BLaER1 treated with 17β-estradiol and CSF1 and Interleukin-3, amounts not matched to agents 10 nM and 100 nM (cell line): Measurements from ENCODE around the gene TRMT13.
A peak's percentile ranks its signal among the peaks of the same experiment; 100 is the strongest.

Experiments used
- H3K27ac ChIP-seq, 11 experiments: shearing (Covaris generic); formaldehyde crosslinking; 2 replicates each; pipeline ENCODE4 v1.8.1; 2022
- H3K27me3 ChIP-seq, 11 experiments: shearing (Covaris generic); formaldehyde crosslinking; 2 replicates each; pipeline ENCODE4 v1.8.1; 2022
- H3K36me3 ChIP-seq, 11 experiments: shearing (Covaris generic); formaldehyde crosslinking; 2 replicates each; pipeline ENCODE4 v1.8.1; 2022
- H3K4me1 ChIP-seq, 10 experiments: shearing (Covaris generic); formaldehyde crosslinking; 2 replicates each; pipeline ENCODE4 v1.8.1; 2022
- H3K4me2 ChIP-seq, 11 experiments: shearing (Covaris generic); formaldehyde crosslinking; 2 replicates each; pipeline ENCODE4 v1.8.1; 2022
- H3K4me3 ChIP-seq, 10 experiments: shearing (Covaris generic); formaldehyde crosslinking; 2 replicates each; pipeline ENCODE4 v1.8.1; 2022
- H3K9ac ChIP-seq, 11 experiments: shearing (Covaris generic); formaldehyde crosslinking; 2 replicates each; pipeline ENCODE4 v1.8.1; 2022
- H3K9me3 ChIP-seq, 11 experiments: shearing (Covaris generic); formaldehyde crosslinking; replicated peaks in 1 of 11; 2 replicates each; pipeline ENCODE4 v1.8.1; 2022
- H4K20me1 ChIP-seq, 11 experiments: shearing (Covaris generic); formaldehyde crosslinking; 2 replicates each; pipeline ENCODE4 v1.8.1; 2022
- Cebpa-rat ChIP-seq, 11 experiments: shearing (Covaris generic); IDR thresholded peaks; 2 replicates each; pipeline ENCODE4 v1.8.1; 2022

Gene TRMT13

DNA sequence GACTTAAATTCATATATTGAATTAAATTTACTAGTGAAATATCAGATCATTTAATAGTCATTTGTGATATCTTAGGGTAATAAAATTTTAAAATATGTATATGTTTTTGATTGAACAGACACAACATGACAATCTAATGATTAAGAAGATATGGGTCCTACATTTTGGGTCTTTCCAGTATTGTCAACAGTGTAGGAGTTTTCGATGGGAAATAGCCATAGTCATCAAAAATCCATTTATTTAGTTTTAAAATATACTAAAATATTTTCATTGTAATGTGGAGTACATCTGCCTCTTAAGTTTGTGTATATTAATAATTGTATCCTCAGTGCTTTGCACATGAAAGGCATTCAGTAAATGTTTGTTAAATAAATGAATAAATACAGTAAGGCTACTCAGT, 14.0 kb downstream of the TRMT13 start:
- Histone ChIP-seq H3K4me3 (no peak overlapping the region), H3K4me2 (no peak overlapping the region), H3K27ac (no peak overlapping the region), H3K36me3 (peaks cover 64 to 94% (median 83%) of the 10 kb centered on the region in 11 experiments), H3K9me3 (no peaks in the 10 kb centered on the region), H3K27me3 (no peaks in the 10 kb centered on the region), H3K4me1 (peaks cover 0 to 9% (median 1%) of the 10 kb centered on the region in 10 experiments; a peak in 7 of 20 replicates), H4K20me1 (peaks cover 0 to 3% (median 0%) of the 10 kb centered on the region in 11 experiments; a peak in 1 of 22 replicates), H3K9ac (no peak overlapping the region)
- TF ChIP-seq Cebpa-rat (IDR thresholded peaks at IDR 0.05) = no peak

DNA sequence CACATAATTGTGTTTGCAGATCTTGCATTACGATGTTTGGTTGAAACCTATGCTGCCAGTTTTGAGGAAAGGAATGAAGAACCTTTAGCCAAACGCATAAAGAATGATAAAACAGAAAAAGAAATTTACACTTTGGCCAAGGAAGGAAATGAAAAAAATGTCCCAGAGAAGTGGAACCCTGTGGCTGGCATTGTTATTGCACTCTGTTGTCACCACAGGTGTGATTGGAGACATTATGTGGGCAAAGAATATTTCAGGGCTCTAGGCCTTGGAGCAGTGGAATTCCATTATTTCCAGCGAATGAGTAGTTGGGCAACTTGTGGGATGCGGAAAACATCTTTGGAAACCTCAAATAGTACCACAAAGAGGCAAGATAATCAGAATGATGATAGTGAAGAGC, 14.9 kb downstream of the TRMT13 start:
- Histone ChIP-seq H3K4me3 (no peak overlapping the region), H3K9ac (no peak overlapping the region), H3K27ac (no peak overlapping the region), H3K4me2 (no peak overlapping the region), H3K4me1 (peaks cover 0 to 18% (median 2%) of the 10 kb centered on the region in 10 experiments; a peak in 7 of 20 replicates), H3K27me3 (no peaks in the 10 kb centered on the region), H3K9me3 (no peaks in the 10 kb centered on the region), H4K20me1 (no peaks in the 10 kb centered on the region), H3K36me3 (peaks cover 56 to 85% (median 75%) of the 10 kb centered on the region in 11 experiments)
- TF ChIP-seq Cebpa-rat (IDR thresholded peaks at IDR 0.05) = no peak

DNA sequence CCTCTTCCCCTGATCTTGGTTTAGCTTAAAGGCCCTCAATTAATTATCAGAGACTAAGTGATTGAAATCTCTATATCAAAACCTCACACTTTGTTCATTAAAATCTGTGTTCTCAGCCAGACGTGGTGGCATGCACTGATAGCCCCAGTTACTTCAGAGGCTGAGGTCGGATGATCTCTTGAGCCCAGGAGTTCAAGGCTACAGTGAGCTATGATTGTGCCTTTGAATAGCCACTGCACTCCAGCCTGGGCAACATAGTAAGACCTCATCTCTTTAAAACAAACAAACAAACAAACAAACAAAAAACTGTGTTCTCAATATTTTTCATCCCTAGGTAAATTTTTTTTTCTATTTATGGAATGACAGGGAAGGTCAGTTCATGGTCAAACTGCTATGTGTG, 18.7 kb downstream of the TRMT13 start:
- Histone ChIP-seq H3K4me3 (no peak overlapping the region), H4K20me1 (no peaks in the 10 kb centered on the region), H3K9ac (no peak overlapping the region), H3K27me3 (no peaks in the 10 kb centered on the region), H3K9me3 (no peaks in the 10 kb centered on the region), H3K36me3 (peaks cover 22 to 47% (median 39%) of the 10 kb centered on the region in 11 experiments), H3K27ac (no peak overlapping the region), H3K4me2 (peak overlapping the region in 3 of 11 experiments; percentile 3 to 36 (median 7); a peak in 3 of 22 replicates), H3K4me1 (peaks cover 0 to 18% (median 2%) of the 10 kb centered on the region in 10 experiments; a peak in 7 of 20 replicates)
- TF ChIP-seq Cebpa-rat (IDR thresholded peaks at IDR 0.05) = no peak

DNA sequence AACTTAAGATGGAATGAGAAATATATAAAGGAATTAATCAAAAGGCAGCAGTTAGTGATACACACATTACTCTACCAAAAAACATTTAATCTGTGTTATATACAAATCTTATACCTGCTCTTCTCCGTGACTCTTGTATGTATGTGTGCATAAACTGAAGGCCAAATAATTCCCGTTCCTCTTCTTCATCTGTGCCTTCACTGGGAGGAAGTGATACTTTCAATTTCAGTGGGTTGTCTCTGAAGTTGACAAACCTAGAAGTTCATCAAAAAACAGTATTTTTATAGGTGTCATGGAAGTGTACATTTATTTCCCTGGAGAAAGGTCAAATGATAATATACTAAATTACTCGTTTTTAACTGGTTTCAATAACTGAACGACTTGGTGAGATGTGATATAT, 19.3 kb downstream of the TRMT13 start:
- no peaks in the 10 kb centered on the region for H4K20me1 ChIP-seq
- no peak overlapping the region for H3K27ac ChIP-seq
- no peak overlapping the region for H3K4me3 ChIP-seq
- no peak overlapping the region for H3K9ac ChIP-seq
- H3K4me2 ChIP-seq = peak overlapping the region in 3 of 11 experiments; percentile 3 to 36 (median 7); a peak in 3 of 22 replicates
- peaks cover 18 to 41% (median 34%) of the 10 kb centered on the region in 11 experiments for H3K36me3 ChIP-seq
- peaks cover 0 to 18% (median 2%) of the 10 kb centered on the region in 10 experiments; a peak in 7 of 20 replicates for H3K4me1 ChIP-seq
- no peaks in the 10 kb centered on the region for H3K9me3 ChIP-seq
- H3K27me3 ChIP-seq = no peaks in the 10 kb centered on the region
- no peak for TF ChIP-seq Cebpa-rat (IDR thresholded peaks at IDR 0.05)

DNA sequence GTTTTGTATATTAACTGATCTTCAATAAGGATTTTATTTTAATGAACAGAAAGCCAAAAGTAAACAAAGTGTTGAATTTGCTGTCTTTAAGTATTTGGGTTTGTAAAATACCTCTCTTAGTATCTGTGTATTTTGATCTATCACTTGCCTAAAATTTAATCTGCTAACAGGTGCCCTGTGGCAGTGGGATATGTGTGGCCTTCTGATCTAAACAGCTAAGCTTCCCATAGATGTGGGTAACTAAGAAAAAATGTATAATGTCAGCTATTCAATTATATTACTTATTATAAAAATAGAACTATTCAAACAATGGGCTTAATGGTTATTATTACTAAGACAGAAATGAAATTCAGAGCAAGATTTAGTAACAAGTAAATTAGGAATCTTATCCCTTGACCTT, 29.9 kb downstream of the TRMT13 start:
- no peak for TF ChIP-seq Cebpa-rat (IDR thresholded peaks at IDR 0.05)
- no peaks in the 10 kb centered on the region for H4K20me1 ChIP-seq

DNA sequence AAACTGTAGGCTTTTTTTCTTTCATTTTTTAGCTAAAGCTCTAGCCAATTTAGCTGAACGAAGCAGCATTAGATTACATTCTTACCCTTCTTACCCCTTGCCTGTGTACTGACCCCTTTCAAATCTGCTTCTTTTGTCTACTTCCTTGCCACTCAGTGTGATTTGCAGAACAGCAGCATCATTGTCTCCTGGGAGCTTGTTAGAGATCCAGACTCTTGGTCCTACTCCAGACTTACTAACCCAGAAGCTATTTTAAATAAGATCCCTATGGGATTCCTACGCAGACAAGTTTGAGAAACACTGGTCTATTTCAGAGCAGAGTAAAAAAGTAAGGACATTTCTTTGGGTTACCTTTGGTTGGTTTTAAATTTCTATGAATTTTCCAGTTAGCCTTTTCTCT, 31.3 kb downstream of the TRMT13 start:
- Histone ChIP-seq H3K4me2 (peak overlapping the region in 1 of 11 experiments; percentile 27; a peak in 1 of 22 replicates), H3K36me3 (no peaks in the 10 kb centered on the region), H3K9ac (no peak overlapping the region), H4K20me1 (no peaks in the 10 kb centered on the region), H3K9me3 (no peaks in the 10 kb centered on the region), H3K4me3 (no peak overlapping the region), H3K27me3 (no peaks in the 10 kb centered on the region), H3K4me1 (peaks cover 0 to 7% (median 0%) of the 10 kb centered on the region in 10 experiments; a peak in 5 of 20 replicates), H3K27ac (no peak overlapping the region)
- no peak for TF ChIP-seq Cebpa-rat (IDR thresholded peaks at IDR 0.05)

More for the DNA sequence above, 29.9 kb downstream of the TRMT13 start:
- Histone ChIP-seq H3K4me2 (no peak overlapping the region), H3K27me3 (no peaks in the 10 kb centered on the region), H3K27ac (no peak overlapping the region), H3K9ac (no peak overlapping the region), H3K4me3 (no peak overlapping the region), H3K4me1 (peaks cover 0 to 7% (median 0%) of the 10 kb centered on the region in 10 experiments; a peak in 5 of 20 replicates), H3K9me3 (no peaks in the 10 kb centered on the region), H3K36me3 (no peaks in the 10 kb centered on the region)

DNA sequence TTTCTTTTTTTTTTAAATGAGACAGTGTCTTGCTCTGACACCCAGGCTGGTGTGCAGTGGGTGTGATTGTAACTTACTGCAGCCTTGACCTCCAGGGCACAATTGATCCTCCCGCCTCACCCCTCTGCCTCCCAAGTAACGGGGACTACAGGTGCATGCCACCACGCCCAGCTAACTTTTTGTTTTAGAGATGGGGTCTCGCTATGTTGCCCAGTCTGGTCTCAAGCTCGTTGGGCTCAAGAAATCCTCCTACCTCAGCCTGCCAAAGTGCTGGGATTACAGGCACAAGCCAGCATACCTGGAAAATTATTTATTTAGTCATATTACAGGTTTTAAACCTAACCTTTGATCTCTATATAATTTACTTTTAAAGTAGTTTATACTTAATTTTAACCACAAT, 31.7 kb downstream of the TRMT13 start:
- Histone ChIP-seq H4K20me1 (no peaks in the 10 kb centered on the region), H3K4me2 (no peak overlapping the region), H3K9me3 (no peaks in the 10 kb centered on the region), H3K9ac (no peak overlapping the region), H3K27me3 (no peaks in the 10 kb centered on the region), H3K4me1 (peaks cover 0 to 7% (median 0%) of the 10 kb centered on the region in 10 experiments; a peak in 5 of 20 replicates), H3K4me3 (no peak overlapping the region), H3K27ac (no peak overlapping the region), H3K36me3 (no peaks in the 10 kb centered on the region)
- no peak for TF ChIP-seq Cebpa-rat (IDR thresholded peaks at IDR 0.05)

DNA sequence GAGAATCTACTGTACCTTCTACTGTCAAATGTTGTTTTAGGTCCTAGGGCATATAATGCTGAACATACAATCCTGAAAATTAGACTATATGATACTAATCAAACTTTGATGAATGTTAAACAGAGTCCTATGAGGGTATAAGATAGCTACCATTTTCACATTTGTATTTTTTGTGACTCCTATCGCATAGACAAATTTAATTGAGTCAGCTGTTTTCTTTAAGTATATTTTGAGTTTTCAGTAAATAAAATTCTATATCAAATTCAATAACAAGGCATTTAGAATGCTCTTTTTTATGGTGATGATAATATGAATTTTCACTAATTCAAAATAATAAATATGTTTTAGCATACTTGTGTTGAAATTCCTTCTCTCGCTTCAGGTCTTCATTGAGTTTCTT, 35.1 kb downstream of the TRMT13 start:
- Histone ChIP-seq H3K4me3 (no peak overlapping the region), H3K27ac (no peak overlapping the region), H3K4me2 (no peak overlapping the region), H3K9me3 (no peaks in the 10 kb centered on the region), H3K9ac (no peak overlapping the region), H3K27me3 (no peaks in the 10 kb centered on the region), H3K4me1 (peaks cover 0 to 7% (median 0%) of the 10 kb centered on the region in 10 experiments; a peak in 5 of 20 replicates), H3K36me3 (no peaks in the 10 kb centered on the region), H4K20me1 (no peaks in the 10 kb centered on the region)
- no peak for TF ChIP-seq Cebpa-rat (IDR thresholded peaks at IDR 0.05)

DNA sequence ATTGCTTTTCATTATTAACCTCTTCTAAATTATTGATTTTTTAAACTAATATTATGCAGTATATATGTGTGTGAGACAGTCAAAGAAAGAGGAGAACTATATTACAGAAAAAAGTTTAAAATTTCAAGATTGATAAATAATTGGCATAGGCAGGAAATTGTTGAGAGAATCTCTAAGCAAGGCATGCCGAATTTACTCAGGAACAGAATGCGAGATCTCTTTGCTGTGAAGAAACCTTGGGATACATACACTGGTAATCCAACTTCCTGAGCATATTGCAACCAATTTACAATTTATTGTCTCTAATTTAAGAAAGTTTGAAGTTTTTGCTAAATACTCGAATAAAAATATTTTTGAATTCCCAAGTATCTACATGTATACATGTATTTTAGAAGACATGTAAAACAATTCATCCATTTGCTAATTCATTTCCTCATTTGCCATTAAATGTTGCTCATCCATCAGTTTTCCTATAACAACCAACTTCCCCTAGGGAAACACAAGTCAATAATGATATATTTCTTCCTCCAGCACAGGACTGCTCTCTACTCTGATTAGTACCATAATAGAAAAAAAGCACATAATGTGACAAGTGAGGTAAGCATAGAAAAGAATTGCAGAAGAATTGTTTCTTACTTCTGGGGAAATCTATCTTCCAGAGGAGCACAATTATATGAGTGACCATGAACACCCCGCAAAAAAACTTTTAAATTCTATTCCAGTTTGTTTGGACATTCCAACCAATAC, 44.5 kb downstream of the TRMT13 start:
- Histone ChIP-seq H3K27ac (no peak overlapping the region), H3K4me1 (no peaks in the 10 kb centered on the region), H3K36me3 (no peaks in the 10 kb centered on the region), H3K9me3 (no peaks in the 10 kb centered on the region), H3K4me2 (no peak overlapping the region), H3K4me3 (no peak overlapping the region), H3K9ac (no peak overlapping the region), H3K27me3 (no peaks in the 10 kb centered on the region), H4K20me1 (no peaks in the 10 kb centered on the region)
- no peak for TF ChIP-seq Cebpa-rat (IDR thresholded peaks at IDR 0.05)

DNA sequence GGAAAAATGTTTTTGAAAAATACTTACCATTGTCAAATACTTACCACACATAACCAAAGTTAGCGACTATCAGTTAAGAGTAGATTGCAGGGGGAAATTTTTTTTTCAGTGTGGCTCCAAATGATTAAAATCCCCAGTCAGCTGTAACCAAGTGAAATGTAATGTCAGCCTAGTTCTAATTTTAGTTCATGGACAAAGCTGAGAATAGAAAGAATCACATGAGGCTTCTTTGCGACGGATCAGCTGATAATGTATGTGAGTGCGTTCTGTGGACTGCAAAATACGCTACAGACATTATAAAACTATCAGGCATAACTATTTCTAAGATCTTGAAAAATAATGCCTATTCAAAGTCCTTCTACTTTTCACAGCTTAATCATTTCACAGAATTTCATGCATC, 45.1 kb downstream of the TRMT13 start, which contains the start of gene LRRC39:
LRRC39 (minus strand) TSS at position 166 of the 400 bp plus-strand sequence. CDS start 9,740 bp downstream, outside the sequence.
- no peak within 1 kb of the TSS for H3K4me2 ChIP-seq
- no peaks in the 10 kb centered on the region for H3K4me1 ChIP-seq
- no peak for TF ChIP-seq Cebpa-rat (IDR thresholded peaks at IDR 0.05)
- H3K4me3 ChIP-seq = no peak within 1 kb of the TSS
- no peak within 1 kb of the TSS for H3K9ac ChIP-seq
- no peaks in the 10 kb centered on the region for H3K27me3 ChIP-seq
- no peaks in the 10 kb centered on the region for H3K36me3 ChIP-seq
- no peaks in the 10 kb centered on the region for H3K9me3 ChIP-seq
- H3K27ac ChIP-seq = no peak within 1 kb of the TSS
- no peaks in the 10 kb centered on the region for H4K20me1 ChIP-seq
